AG09309 (cell line): ENCODE measurements around the gene SPINK1.

ENCODE experiments used
- DNase-seq: peaks from one replicate; pipeline ENCODE4 v3.0.0-alpha.2; 2010; ENCODE audit warnings: low read depth
- H3K4me3 ChIP-seq: 2 replicates; pipeline ENCODE4 v1.5.1; 2011; ENCODE audit warnings: mild to moderate bottlenecking, low read depth, low read length, moderate library complexity; ENCODE audit not compliant: control insufficient read depth
- TF ChIP-seq, protein P1 (sequence below): IDR thresholded peaks from 2 replicates; pipeline ENCODE4 v1.5.1; 2011; ENCODE audit warnings: mild to moderate bottlenecking, low read depth, low read length, inconsistent platforms; ENCODE audit not compliant: insufficient read depth, control insufficient read depth; ENCODE audit errors: missing control alignments

The SPINK1 gene

DNA sequence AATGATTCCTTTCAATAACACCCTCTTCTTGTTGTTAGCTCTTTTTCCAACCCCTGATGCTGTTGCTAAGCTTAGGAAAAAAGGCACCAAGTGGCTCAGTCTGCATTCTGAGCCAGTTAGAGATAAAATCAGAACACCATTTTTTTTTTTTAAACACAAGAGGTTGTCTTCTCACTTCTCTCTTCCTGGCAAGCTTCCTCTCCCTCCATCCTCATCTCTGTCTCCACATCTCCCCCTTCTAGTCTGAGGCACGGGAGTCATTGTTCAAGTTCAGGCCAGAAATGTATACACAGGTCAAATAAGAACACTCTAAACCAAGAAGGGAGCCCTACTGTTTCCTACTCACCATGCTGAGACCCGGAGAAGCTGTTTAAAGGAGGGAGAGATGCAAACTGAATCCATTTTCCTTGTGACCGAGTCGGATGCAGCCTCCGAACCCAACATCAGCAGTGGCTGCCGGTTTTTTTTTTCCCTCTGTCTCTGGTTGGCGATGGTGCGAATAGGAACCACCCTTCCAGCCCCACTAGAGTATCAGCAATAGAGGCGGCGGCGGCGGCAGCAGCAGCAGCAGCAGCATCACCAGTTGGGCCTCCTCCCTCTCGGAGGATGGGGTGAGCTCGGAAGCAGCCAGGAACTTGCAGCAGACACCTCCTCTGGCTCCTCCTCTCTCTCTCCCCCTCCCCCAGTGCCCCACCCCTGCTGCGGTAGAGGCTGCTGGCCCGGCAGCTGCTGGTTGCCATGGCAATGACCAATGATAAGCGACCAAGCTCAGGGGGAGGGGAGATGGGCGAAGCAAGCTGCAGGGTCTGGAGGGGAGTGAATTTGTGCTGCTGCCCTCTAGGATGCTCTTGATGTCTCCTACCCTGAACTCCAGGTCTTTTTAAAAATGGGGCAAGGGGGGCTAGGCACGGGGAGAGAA lies 49.1 kb downstream of the SPINK1 start, which contains the start of gene JAKMIP2:
JAKMIP2 (minus strand) TSS at position 619 of the 919 bp plus-strand sequence. CDS start 110,922 bp downstream, outside the sequence.
- no peak within 1 kb of the TSS for H3K4me3 ChIP-seq
- no peak for DNase-seq
- TF ChIP-seq, protein P1, sequence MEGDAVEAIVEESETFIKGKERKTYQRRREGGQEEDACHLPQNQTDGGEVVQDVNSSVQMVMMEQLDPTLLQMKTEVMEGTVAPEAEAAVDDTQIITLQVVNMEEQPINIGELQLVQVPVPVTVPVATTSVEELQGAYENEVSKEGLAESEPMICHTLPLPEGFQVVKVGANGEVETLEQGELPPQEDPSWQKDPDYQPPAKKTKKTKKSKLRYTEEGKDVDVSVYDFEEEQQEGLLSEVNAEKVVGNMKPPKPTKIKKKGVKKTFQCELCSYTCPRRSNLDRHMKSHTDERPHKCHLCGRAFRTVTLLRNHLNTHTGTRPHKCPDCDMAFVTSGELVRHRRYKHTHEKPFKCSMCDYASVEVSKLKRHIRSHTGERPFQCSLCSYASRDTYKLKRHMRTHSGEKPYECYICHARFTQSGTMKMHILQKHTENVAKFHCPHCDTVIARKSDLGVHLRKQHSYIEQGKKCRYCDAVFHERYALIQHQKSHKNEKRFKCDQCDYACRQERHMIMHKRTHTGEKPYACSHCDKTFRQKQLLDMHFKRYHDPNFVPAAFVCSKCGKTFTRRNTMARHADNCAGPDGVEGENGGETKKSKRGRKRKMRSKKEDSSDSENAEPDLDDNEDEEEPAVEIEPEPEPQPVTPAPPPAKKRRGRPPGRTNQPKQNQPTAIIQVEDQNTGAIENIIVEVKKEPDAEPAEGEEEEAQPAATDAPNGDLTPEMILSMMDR: no peak

DNA sequence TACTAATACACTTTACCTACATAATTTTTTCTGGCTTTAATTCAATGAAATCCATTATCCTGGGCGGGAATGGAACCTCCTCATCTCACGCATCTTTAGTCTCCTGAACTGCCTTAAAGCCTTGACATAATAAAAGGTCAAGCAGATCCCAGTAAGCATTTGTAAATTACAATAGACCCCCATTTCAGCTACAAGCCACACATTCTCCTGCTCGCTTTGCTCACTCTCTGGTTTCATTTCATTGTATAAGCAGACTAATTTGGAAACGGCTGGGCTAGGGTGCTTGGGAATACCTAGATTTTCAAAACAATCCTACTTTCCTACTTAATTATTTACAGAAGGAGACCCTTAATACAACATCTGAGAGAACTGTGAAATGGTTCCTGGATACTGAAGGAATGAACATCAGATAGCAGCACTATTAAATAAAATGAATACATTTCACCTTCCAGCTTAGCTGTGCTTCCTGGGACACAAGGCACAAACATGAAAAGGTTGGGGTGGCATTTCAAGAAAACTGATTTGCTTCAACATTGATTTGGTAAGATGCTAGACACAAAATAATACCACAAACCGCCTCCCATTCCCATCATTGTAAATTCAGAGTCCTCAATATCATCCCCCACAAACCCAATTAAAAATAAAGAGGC lies 50.4 kb downstream of the SPINK1 start:
- H3K4me3 ChIP-seq: no peak overlapping the region
- DNase-seq: no peak
- TF ChIP-seq, protein P1: no peak

DNA sequence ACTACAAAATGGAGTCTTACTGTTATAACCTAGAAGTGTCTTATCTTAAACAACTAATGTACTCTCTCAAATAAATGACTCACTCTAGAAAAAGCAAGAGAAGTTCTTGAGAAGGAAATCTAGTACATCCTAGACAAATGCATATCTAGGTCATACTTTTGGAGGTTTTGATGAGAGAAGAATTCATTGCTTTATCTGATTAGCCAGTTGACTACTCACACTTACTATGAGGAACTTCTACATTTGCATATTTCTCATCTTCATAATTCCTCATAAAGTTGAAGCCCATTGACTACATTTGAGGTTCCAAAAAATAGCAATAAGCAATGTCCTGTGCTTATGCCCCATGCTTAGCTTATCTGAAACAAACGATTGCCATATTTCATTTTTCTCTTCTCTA lies 51.8 kb downstream of the SPINK1 start:
- TF ChIP-seq, protein P1: no peak
- no peak for DNase-seq
- no peak overlapping the region for H3K4me3 ChIP-seq

DNA sequence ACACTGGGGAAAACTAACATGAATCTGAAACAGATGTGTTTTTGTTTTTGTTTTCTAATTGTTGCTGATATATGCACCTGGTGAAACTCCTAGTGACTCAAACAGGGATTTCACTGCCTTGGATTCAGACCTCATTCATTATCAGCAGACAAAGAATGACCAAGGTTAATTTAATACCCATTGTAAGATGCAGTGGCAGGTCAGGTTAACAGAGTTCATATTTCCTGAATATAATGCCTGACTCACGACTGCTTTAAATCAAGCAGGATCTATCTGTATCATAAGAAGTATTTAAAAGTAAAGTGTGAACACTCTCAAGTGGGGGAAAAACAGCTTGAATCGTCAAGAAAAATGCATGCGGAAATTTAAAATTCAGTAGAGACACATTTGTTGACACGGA lies 54.5 kb downstream of the SPINK1 start:
- no peak for DNase-seq
- TF ChIP-seq, protein P1: no peak
- no peak overlapping the region for H3K4me3 ChIP-seq
